Keratinocyte (primary cell): ENCODE results near the gene PSAP.
A peak's percentile ranks its signal among the peaks of the same experiment; 100 is the strongest.

Experiments used
- EZH2 ChIP-seq: IDR thresholded peaks from one replicate; pipeline ENCODE4 v1.6.1; 2012; ENCODE audit warnings: inconsistent platforms, mild to moderate bottlenecking, low read length, moderate library complexity
- TF ChIP-seq, protein P1 (sequence below), 3 experiments: IDR thresholded peaks in 1 of 3; conservative IDR thresholded peaks in 1 of 3; optimal IDR thresholded peaks in 1 of 3; 2 replicates in 2 of 3; 3 replicates in 1 of 3; pipeline versions ENCODE3 to v1.5.1; 2011; ENCODE audit warnings: low read length in 3 of 3, mild to moderate bottlenecking in 3 of 3, moderate library complexity in 2 of 3, control low read depth in 1 of 3, inconsistent platforms in 1 of 3; ENCODE audit not compliant: insufficient read depth in 2 of 3; ENCODE audit errors: extremely low read depth in 1 of 3

DNA sequence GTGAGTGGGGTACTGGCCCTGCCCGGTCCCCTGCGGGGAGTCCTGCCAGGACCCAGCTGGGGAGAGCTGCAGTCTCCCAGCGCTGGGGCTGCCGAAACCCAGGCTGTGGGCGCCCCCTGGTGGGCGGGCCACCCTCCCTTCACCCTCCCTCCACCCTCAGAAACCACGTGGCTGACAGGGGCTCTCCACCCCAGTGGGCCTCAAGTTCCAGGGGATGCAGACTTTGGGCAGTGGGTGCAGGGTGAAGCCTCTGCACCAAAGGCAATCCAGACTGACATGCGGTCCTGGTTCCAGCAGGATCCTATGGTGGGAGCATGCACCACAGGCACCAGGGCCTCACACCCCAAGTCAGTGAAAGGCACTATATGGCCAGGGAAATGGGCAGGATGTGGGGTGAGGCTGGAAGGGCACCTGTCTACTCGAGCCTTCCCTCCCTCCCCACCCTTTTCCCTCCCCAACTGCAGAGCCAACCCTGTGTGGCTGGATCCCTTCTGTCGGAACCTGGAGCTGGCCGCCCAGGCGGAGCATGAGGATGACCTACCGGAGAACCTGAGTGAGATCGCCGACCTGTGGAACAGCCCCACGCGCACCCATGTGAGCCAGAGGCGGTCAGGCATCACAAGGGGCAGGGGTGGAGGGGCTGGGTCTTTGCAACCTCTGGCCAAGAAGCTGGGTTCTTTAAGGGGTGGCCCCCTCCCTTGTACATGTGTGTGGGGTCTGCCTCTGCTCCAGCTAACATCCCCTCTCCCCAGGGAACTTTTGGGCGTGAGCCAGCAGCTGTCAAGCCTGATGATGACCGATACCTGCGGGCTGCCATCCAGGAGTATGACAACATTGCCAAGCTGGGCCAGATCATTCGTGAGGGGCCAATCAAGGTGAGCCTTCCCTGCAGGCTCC, 38.8 kb downstream of the PSAP start:
- TF ChIP-seq, protein P1, sequence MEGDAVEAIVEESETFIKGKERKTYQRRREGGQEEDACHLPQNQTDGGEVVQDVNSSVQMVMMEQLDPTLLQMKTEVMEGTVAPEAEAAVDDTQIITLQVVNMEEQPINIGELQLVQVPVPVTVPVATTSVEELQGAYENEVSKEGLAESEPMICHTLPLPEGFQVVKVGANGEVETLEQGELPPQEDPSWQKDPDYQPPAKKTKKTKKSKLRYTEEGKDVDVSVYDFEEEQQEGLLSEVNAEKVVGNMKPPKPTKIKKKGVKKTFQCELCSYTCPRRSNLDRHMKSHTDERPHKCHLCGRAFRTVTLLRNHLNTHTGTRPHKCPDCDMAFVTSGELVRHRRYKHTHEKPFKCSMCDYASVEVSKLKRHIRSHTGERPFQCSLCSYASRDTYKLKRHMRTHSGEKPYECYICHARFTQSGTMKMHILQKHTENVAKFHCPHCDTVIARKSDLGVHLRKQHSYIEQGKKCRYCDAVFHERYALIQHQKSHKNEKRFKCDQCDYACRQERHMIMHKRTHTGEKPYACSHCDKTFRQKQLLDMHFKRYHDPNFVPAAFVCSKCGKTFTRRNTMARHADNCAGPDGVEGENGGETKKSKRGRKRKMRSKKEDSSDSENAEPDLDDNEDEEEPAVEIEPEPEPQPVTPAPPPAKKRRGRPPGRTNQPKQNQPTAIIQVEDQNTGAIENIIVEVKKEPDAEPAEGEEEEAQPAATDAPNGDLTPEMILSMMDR (optimal IDR thresholded peaks at IDR 0.05 in 1 of 3, IDR thresholded peaks at IDR 0.05 in 1 of 3, conservative IDR thresholded peaks at IDR 0.05 in 1 of 3; ENCODE audit: extremely low read depth in 1 of 3, insufficient read depth in 2 of 3, low read length in 3 of 3): peak; percentile 73 to 89 (median 89)
- no peak for TF ChIP-seq EZH2
